Measurements from ENCODE around the gene KAZN.

DNA sequence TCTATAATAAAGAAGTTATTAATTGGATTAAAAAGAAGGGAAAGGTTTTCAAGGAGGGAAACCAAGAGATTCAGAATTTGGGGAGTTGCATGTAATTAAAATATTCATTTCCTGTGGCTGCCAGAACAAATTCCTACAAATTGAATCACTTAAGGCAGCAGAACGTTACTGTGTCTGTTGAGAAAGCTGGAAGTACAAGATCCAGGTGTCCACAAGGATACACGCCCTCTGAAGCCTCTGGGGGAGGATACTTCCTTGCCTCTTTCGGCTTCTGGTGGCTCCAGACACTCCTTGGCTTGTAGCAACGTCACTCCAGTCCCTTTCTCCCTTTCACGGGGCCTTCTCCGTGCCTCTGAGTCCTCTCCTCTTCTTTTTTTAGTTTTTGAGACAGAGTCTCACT lies 67.9 kb downstream of the KAZN start:
- TF ChIP-seq, protein P1, sequence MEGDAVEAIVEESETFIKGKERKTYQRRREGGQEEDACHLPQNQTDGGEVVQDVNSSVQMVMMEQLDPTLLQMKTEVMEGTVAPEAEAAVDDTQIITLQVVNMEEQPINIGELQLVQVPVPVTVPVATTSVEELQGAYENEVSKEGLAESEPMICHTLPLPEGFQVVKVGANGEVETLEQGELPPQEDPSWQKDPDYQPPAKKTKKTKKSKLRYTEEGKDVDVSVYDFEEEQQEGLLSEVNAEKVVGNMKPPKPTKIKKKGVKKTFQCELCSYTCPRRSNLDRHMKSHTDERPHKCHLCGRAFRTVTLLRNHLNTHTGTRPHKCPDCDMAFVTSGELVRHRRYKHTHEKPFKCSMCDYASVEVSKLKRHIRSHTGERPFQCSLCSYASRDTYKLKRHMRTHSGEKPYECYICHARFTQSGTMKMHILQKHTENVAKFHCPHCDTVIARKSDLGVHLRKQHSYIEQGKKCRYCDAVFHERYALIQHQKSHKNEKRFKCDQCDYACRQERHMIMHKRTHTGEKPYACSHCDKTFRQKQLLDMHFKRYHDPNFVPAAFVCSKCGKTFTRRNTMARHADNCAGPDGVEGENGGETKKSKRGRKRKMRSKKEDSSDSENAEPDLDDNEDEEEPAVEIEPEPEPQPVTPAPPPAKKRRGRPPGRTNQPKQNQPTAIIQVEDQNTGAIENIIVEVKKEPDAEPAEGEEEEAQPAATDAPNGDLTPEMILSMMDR (conservative IDR thresholded peaks at IDR 0.05 in 1 of 2, IDR thresholded peaks at IDR 0.05 in 1 of 2; ENCODE audit: low read depth in 1 of 2, low read length in 2 of 2), result no peak
- no peak for TF ChIP-seq EZH2 (IDR thresholded peaks at IDR 0.05; ENCODE audit: low read length, missing control alignments)

All from fibroblast of lung (primary cell).